SK-N-MC (cell line): ENCODE measurements around the gene MRPL42.

Experiments used
- EZH2 ChIP-seq: fragments of 200-600 bp; sonication (generic); IDR thresholded peaks from one replicate; pipeline ENCODE4 v1.6.1; 2017; ENCODE audit warnings: antibody characterized with exemption
- FOXP2 ChIP-seq: optimal IDR thresholded peaks from 2 replicates; pipeline ENCODE3; 2011; ENCODE audit warnings: mild to moderate bottlenecking, moderate library complexity; ENCODE audit not compliant: insufficient read depth; ENCODE audit errors: extremely low read length, control extremely low read depth
- POLR2AphosphoS5 ChIP-seq: IDR thresholded peaks from 2 replicates; pipeline ENCODE4 v1.6.1; 2012; ENCODE audit warnings: mild to moderate bottlenecking, low read depth, low read length, borderline replicate concordance

- TF ChIP-seq EZH2 (no peak), POLR2AphosphoS5 (no peak), FOXP2 (no peak)
Measured at GRCh38 chr12:93509506-93509905, 42.2 kb downstream of the MRPL42 start.
